ENCODE results near the gene STON2.

Gene STON2

DNA sequence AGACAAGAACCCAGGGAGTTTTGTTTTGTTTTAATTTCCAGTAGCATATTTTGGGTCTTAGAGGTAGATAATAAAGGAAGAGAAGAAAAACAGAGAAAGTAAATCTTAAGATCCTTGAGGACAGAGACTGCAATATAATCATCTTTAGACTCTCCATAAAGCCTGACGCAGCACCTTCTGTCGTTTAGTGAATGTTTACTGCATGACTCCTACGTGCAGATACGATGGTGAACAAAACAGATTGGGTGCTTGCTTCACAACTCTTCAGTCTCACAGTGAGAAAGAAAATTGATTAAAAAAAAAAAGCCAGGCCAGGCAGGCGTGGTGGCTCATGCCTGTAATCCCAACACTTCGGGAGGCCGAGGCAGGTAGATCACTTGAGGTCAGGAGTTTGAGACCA, 86.9 kb downstream of the STON2 start:
- no peak for DNase-seq (ENCODE audit: low read depth, low spot score)

DNA sequence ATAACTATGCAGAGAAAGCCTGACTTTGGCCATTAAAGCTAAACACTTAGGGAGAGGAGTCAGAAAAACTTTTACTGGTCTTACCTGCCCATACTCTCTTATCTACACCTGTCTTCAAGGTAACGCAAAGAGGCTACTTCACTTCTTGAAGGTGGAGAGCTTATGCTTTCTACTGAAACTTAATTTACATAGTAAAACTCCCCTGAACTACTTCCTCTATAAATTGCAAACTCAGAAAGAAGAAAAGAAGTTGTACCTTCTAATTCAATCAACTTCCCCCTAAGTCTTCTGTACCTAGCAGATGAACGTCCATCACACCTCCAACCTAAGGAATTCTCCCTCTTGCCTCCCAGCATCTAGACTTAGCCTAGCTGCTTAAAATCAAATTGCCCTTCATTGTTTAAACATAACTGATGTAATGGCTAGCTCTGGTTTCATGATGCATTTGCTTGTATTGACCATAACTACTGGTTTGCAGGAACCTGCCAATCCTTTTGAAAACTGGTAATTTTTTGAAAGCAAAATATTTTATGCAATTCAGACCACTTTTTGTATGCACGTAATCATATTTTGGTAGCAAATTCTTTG, 87.7 kb downstream of the STON2 start:
- DNase-seq (ENCODE audit: low read depth, low spot score), result no peak
- in situ Hi-C loops (cut with HindIII; ENCODE audit: low sequenced_read_pairs), result no loop called here
- no peak overlapping the region for H3K4me3 ChIP-seq (ENCODE audit: low read depth, low read length)
- TF ChIP-seq, protein P1, sequence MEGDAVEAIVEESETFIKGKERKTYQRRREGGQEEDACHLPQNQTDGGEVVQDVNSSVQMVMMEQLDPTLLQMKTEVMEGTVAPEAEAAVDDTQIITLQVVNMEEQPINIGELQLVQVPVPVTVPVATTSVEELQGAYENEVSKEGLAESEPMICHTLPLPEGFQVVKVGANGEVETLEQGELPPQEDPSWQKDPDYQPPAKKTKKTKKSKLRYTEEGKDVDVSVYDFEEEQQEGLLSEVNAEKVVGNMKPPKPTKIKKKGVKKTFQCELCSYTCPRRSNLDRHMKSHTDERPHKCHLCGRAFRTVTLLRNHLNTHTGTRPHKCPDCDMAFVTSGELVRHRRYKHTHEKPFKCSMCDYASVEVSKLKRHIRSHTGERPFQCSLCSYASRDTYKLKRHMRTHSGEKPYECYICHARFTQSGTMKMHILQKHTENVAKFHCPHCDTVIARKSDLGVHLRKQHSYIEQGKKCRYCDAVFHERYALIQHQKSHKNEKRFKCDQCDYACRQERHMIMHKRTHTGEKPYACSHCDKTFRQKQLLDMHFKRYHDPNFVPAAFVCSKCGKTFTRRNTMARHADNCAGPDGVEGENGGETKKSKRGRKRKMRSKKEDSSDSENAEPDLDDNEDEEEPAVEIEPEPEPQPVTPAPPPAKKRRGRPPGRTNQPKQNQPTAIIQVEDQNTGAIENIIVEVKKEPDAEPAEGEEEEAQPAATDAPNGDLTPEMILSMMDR (IDR thresholded peaks at IDR 0.05; ENCODE audit: low read depth, low read length), result no peak

More for the DNA sequence above, 86.9 kb downstream of the STON2 start:
- H3K4me3 ChIP-seq (ENCODE audit: low read depth, low read length), result no peak overlapping the region
- TF ChIP-seq, protein P1 (IDR thresholded peaks at IDR 0.05; ENCODE audit: low read depth, low read length), result no peak
- in situ Hi-C loops (cut with HindIII; ENCODE audit: low sequenced_read_pairs), result no loop called here

- no peak for DNase-seq (ENCODE audit: low read depth, low spot score)
Observed at GRCh38 chr14:81311778-81312177, 88.3 kb downstream of the STON2 start.

DNA sequence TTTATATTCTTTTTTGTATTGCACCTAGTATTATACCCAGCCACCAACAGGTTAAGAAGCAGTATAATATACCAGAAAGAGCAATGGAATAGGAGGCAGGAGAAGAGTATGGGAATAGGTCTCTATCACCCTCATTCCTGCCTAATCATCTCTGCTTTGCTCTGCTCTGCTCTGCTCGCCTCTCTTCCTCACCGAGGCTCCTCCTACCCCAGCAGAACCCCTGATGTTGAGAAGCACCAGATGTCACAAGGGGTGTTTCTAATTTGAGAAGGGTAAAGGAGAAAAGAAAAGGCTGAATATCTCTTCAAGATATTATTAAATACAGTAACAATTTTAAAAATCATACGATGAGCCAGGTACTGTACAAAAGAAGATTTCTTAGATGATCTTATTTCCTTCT, 89.0 kb downstream of the STON2 start:
- in situ Hi-C loops (cut with HindIII; ENCODE audit: low sequenced_read_pairs), result no loop called here

More at GRCh38 chr14:81311778-81312177, 88.3 kb downstream of the STON2 start:
- no peak overlapping the region for H3K4me3 ChIP-seq (ENCODE audit: low read depth, low read length)
- in situ Hi-C loops (cut with HindIII; ENCODE audit: low sequenced_read_pairs), result no loop called here
- TF ChIP-seq, protein P1 (IDR thresholded peaks at IDR 0.05; ENCODE audit: low read depth, low read length), result no peak

GRCh38 chr14:81310606-81311005, 89.5 kb downstream of the STON2 start:
- DNase-seq (ENCODE audit: low read depth, low spot score), result no peak
- in situ Hi-C loops (cut with HindIII; ENCODE audit: low sequenced_read_pairs), result no loop called here
- TF ChIP-seq, protein P1 (IDR thresholded peaks at IDR 0.05; ENCODE audit: low read depth, low read length), result no peak
- no peak overlapping the region for H3K4me3 ChIP-seq (ENCODE audit: low read depth, low read length)

More for the DNA sequence above, 89.0 kb downstream of the STON2 start:
- TF ChIP-seq, protein P1 (IDR thresholded peaks at IDR 0.05; ENCODE audit: low read depth, low read length), result no peak
- no peak overlapping the region for H3K4me3 ChIP-seq (ENCODE audit: low read depth, low read length)
- DNase-seq (ENCODE audit: low read depth, low spot score), result no peak

DNA sequence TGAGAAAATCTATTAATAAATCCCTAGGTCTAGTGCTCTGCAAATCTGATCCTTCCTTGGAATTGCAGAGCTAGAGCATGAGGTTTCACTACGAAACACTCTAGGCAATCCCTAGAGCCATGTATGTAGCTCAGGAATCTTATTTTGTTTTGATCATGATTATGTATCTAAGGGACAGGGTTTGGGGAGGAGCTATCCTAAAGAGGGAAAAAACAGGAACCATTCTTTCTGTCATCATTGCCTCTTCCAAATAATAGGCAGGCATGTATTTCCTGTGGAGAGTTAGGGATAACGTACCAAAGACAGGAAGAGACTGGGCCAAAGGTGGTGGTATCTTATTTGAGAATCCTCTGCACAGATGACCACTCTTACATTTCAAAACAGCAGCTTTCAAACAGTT, 90.6 kb downstream of the STON2 start:
- in situ Hi-C loops (cut with HindIII; ENCODE audit: low sequenced_read_pairs), result no loop called here
- no peak for DNase-seq (ENCODE audit: low read depth, low spot score)
- TF ChIP-seq, protein P1 (IDR thresholded peaks at IDR 0.05; ENCODE audit: low read depth, low read length), result no peak
- no peak overlapping the region for H3K4me3 ChIP-seq (ENCODE audit: low read depth, low read length)

All from astrocyte of the spinal cord (primary cell).